HepG2 (cell line): ENCODE results near the gene UBAC1. TPM values are rescaled to one million over a fixed set of nuclear protein-coding genes. Genes with fewer than 3 reads are reported as not detected.

Source experiments
- ATAC-seq: fragments of 200-7000 bp; cut with Tn5 transposase; 3 replicates; pipeline ENCODE4 v1.9.1; 2020; ENCODE audit warnings: mild to moderate bottlenecking, moderate library complexity
- BruUV-seq: library from RNA; stranded (reverse); fragments of 400-500 nt; replicated peaks from 2 replicates; lab custom pipeline; 2021; lab: Mats Ljungman, UMichigan
- CTCF ChIA-PET: fragments of 300-600 bp; formaldehyde crosslinking; extraction: SDS; loops from one replicate; lab custom pipeline; 2021; ENCODE audit warnings: low total read pairs, inconsistent platforms, low intra/inter-chr PET ratio; lab: Yijun Ruan, JAX
- POLR2A ChIA-PET: fragments of 350-600 bp; sonication (Branson Sonifier 250); formaldehyde crosslinking; loops from one replicate; lab custom pipeline; 2020; ENCODE audit warnings: antibody characterized with exemption, inconsistent platforms; lab: Yijun Ruan, JAX
- DNase-seq: peaks from one replicate; pipeline ENCODE4 v3.0.0-alpha.2; 2015; ENCODE audit warnings: low spot score
- FAIRE-seq: peaks from 3 replicates; lab custom pipeline; 2011; peaks lifted over from hg19 to GRCh38; lab: Jason Lieb, UNC
- H2AFZ ChIP-seq: one replicate; pipeline ENCODE4 v1.6.1; 2011; ENCODE audit warnings: low read length, inconsistent platforms
- H3K27ac ChIP-seq: fragments of 300-600 bp; 3 replicates; pipeline ENCODE4 v1.8.0; 2011; ENCODE audit warnings: mixed run types, mild to moderate bottlenecking, mixed read lengths, low read length, inconsistent platforms; ENCODE audit not compliant: insufficient read depth; ENCODE audit errors: extremely low read length
- H3K27me3 ChIP-seq, 2 experiments: fragments of 200-600 bp in 1 of 2; 2 replicates in 1 of 2; 3 replicates in 1 of 2; pipeline versions ENCODE4 v1.6.0 to v1.8.0; 2011; ENCODE audit warnings: low read length in 2 of 2, mild to moderate bottlenecking in 2 of 2, moderate library complexity in 2 of 2, inconsistent platforms in 1 of 2; ENCODE audit not compliant: insufficient read depth in 2 of 2, control insufficient read depth in 1 of 2
- H3K36me3 ChIP-seq, 2 experiments: fragments of 200-600 bp in 1 of 2; replicated peaks in 1 of 2; 2 replicates in 1 of 2; 3 replicates in 1 of 2; pipeline versions ENCODE4 v1.5.1 to v1.8.0; 2011; ENCODE audit warnings: low read length in 2 of 2, inconsistent platforms in 1 of 2; ENCODE audit not compliant: insufficient read depth in 2 of 2, control insufficient read depth in 1 of 2
- H3K4me1 ChIP-seq: 2 replicates; pipeline ENCODE4 v1.5.1; 2012; ENCODE audit warnings: low read length, inconsistent platforms; ENCODE audit not compliant: insufficient read depth
- H3K4me2 ChIP-seq: 2 replicates; pipeline ENCODE4 v1.6.0; 2011; ENCODE audit warnings: low read depth, low read length, inconsistent platforms
- H3K4me3 ChIP-seq, 3 experiments: fragments of 200-600 bp in 1 of 3; sonication (generic), shearing (Covaris generic) in 1 of 3; replicated peaks in 1 of 3; 2 replicates each; pipeline ENCODE4 v1.5.1; 2011 to 2016; ENCODE audit warnings: low read length in 3 of 3, inconsistent platforms in 2 of 3, low read depth in 2 of 3, mild to moderate bottlenecking in 2 of 3, control low read depth in 1 of 3, mixed read lengths in 1 of 3; ENCODE audit not compliant: insufficient read depth in 1 of 3
- H3K79me2 ChIP-seq: one replicate; pipeline ENCODE4 v1.6.1; 2011; ENCODE audit warnings: low read length, inconsistent platforms; ENCODE audit not compliant: insufficient read depth
- H3K9ac ChIP-seq: 2 replicates; pipeline ENCODE4 v1.6.0; 2011; ENCODE audit warnings: mild to moderate bottlenecking, low read depth, low read length, inconsistent platforms; ENCODE audit not compliant: insufficient read depth
- H3K9me3 ChIP-seq: 2 replicates; pipeline ENCODE4 v1.5.1; 2012; ENCODE audit warnings: mild to moderate bottlenecking, low read length
- H4K20me1 ChIP-seq: 2 replicates; pipeline ENCODE4 v1.6.0; 2011; ENCODE audit warnings: inconsistent platforms, mild to moderate bottlenecking, low read length, moderate library complexity; ENCODE audit not compliant: insufficient read depth
- ARNT2 ChIP-seq: sonication (generic); formaldehyde crosslinking; IDR thresholded peaks from 2 replicates; pipeline ENCODE4 v1.8.0; 2022; ENCODE audit warnings: mild to moderate bottlenecking, low read depth, missing genetic modification reagents, moderate library complexity
- BRCA1 ChIP-seq: sonication (generic); formaldehyde crosslinking; IDR thresholded peaks from 2 replicates; pipeline ENCODE4 v1.4.0; 2020; ENCODE audit warnings: missing genetic modification reagents
- CBX5 ChIP-seq: sonication (generic); formaldehyde crosslinking; IDR thresholded peaks from 2 replicates; pipeline ENCODE4 v1.4.0; 2020; ENCODE audit warnings: missing genetic modification reagents, borderline replicate concordance
- DPF2 ChIP-seq: sonication (generic); formaldehyde crosslinking; IDR thresholded peaks from 2 replicates; pipeline ENCODE4 v1.4.0; 2020; ENCODE audit warnings: mild to moderate bottlenecking, low read depth, missing genetic modification reagents, borderline replicate concordance
- FOXA3 ChIP-seq: IDR thresholded peaks from 2 replicates; pipeline ENCODE4 v1.6.1; 2016; ENCODE audit warnings: missing genetic modification reagents, missing compliant biosample characterization
- SIX4 ChIP-seq: sonication (generic); formaldehyde crosslinking; IDR thresholded peaks from 2 replicates; pipeline ENCODE4 v1.4.0; 2020; ENCODE audit warnings: missing genetic modification reagents
- SP2 ChIP-seq: sonication (generic); formaldehyde crosslinking; IDR thresholded peaks from 2 replicates; pipeline ENCODE4 v1.5.1; 2020; ENCODE audit warnings: mild to moderate bottlenecking, missing genetic modification reagents
- ZC3H13 ChIP-seq: sonication (generic); formaldehyde crosslinking; IDR thresholded peaks from 2 replicates; pipeline ENCODE4 v1.8.1; 2023; ENCODE audit warnings: mild to moderate bottlenecking, missing genetic modification reagents, moderate library complexity
- ZFP62 ChIP-seq: sonication (generic); formaldehyde crosslinking; IDR thresholded peaks from 2 replicates; pipeline ENCODE4 v1.4.0; 2020; ENCODE audit warnings: missing genetic modification reagents
- ZKSCAN5 ChIP-seq: sonication (generic); formaldehyde crosslinking; IDR thresholded peaks from 2 replicates; pipeline ENCODE4 v1.5.1; 2020; ENCODE audit warnings: mild to moderate bottlenecking, missing genetic modification reagents
- ZNF720 ChIP-seq: sonication (generic); formaldehyde crosslinking; IDR thresholded peaks from 2 replicates; pipeline ENCODE4 v1.4.0; 2020; ENCODE audit warnings: missing genetic modification reagents
- WGBS: methylation state at CpG from one replicate; pipeline ENCODE4 v1.1.6; 2017; ENCODE audit warnings: low lambda C conversion rate; 5-methylcytosine and 5-hydroxymethylcytosine counted together
- in situ Hi-C: cut with HindIII; loops from 2 replicates; pipeline ENCODE4 v1.10.0; 2017; ENCODE audit warnings: low pct_unique_long_range_greater_than_20kb; ENCODE audit not compliant: extremely low pct_ligation_motif_present
- intact Hi-C: fragments of 100-400 bp; cut with micrococcal nuclease; formaldehyde crosslinking; loops from one replicate; pipeline ENCODE4 v1.10.0; 2022; ENCODE audit not compliant: unreplicated experiment
- polyA plus RNA-seq, 8 experiments: library from polyadenylated mRNA; depleted of rRNA in 3 of 8; stranded (reverse) in 7 of 8; unstranded in 1 of 8; fragments of >200 nt; fragmentation: Illumina TruSeq in 4 of 8; extraction: Trizol in 4 of 8; gene quantifications; 2 replicates each; pipeline versions ENCODE4 v1.2.1 to v1.2.3, GENCODE V29; 2011 to 2016; ENCODE audit warnings: low read depth in 4 of 8, missing spikeins in 1 of 8, mixed read lengths in 1 of 8; ENCODE audit not compliant: insufficient read depth in 1 of 8
- total RNA-seq, 5 experiments: library from RNA; depleted of rRNA; stranded (reverse); fragments of >200 nt; fragmentation: Illumina TruSeq; extraction: Trizol; gene quantifications; 2 replicates each; pipeline ENCODE4 v1.2.3, GENCODE V29; 2016; ENCODE audit warnings: low read depth in 1 of 5
- TF ChIP-seq, protein P1 (sequence below): IDR thresholded peaks from 2 replicates; pipeline ENCODE4 v1.6.1; 2018; ENCODE audit warnings: missing genetic modification reagents, mild to moderate bottlenecking, missing compliant biosample characterization
- TF ChIP-seq, protein P2 (sequence below): IDR thresholded peaks from 2 replicates; pipeline ENCODE4 v1.6.1; 2016

Gene UBAC1
- total and polyA plus RNA-seq, 2 of the 13 experiments (the other 11 are each of a cell fraction or from before 2014, with no cell fraction given), result 32.2 to 34.1 TPM

DNA sequence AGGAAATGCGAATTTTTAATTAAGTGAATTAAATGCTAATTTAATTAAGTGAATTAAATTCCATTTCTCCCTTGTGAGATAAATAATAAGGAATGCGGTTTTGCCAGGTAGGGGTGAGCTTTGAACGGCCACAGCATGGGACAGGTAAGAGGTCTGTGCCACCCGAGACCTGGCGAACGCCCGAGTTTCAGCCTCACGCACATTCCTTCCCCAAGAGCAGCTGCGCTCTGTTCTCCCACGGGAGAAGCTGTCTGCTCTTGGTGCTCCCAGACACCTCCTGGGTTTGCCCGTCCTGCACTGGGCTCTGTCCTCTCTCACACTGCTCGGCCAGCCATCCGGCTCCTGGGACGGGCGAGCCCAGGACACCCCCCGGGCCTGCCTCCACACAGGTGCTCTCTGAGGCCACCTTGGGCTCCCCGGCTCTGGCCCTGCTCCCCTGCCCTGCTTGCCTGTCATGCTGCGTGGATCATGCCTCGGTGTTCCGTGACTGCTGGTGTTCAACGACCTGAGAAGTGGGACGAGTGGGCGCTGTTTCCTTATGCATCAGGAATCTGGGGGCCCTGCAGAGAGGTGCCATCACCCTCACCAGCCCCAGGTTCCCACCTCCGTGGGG, 40.1 kb downstream of the UBAC1 start:
- Histone ChIP-seq H2AFZ (no peak overlapping the region), H3K4me1 (no peaks in the 10 kb centered on the region), H3K9me3 (peaks cover 17% of the 10 kb centered on the region), H3K36me3 (no peaks in the 10 kb centered on the region; a peak in 2 of 5 replicates), H3K79me2 (no peaks in the 10 kb centered on the region), H3K9ac (no peak overlapping the region), H3K27ac (no peak overlapping the region), H3K27me3 (no peaks in the 10 kb centered on the region), H4K20me1 (no peaks in the 10 kb centered on the region), H3K4me2 (no peak overlapping the region), H3K4me3 (no peak overlapping the region)
- BruUV-seq, result no TSS peak
- POLR2A ChIA-PET, result no interaction called here
- FAIRE-seq (no peak), DNase-seq (no peak), ATAC-seq (peak; percentile 21; the same call in 2 of the 3 replicates)
- TF ChIP-seq DPF2 (CRISPR knock-in tag) (no peak), FOXA3 (CRISPR knock-in tag) (no peak), SIX4 (no peak), ZKSCAN5 (no peak), SP2 (CRISPR knock-in tag) (no peak), ARNT2 (CRISPR knock-in tag) (no peak), BRCA1 (CRISPR knock-in tag) (no peak), ZC3H13 (CRISPR knock-in tag) (no peak), ZNF720 (no peak), CBX5 (CRISPR knock-in tag) (no peak), ZFP62 (CRISPR knock-in tag) (no peak)
- TF ChIP-seq, protein P1, sequence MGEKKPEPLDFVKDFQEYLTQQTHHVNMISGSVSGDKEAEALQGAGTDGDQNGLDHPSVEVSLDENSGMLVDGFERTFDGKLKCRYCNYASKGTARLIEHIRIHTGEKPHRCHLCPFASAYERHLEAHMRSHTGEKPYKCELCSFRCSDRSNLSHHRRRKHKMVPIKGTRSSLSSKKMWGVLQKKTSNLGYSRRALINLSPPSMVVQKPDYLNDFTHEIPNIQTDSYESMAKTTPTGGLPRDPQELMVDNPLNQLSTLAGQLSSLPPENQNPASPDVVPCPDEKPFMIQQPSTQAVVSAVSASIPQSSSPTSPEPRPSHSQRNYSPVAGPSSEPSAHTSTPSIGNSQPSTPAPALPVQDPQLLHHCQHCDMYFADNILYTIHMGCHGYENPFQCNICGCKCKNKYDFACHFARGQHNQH (CRISPR knock-in tag), result no peak
- TF ChIP-seq, protein P2, sequence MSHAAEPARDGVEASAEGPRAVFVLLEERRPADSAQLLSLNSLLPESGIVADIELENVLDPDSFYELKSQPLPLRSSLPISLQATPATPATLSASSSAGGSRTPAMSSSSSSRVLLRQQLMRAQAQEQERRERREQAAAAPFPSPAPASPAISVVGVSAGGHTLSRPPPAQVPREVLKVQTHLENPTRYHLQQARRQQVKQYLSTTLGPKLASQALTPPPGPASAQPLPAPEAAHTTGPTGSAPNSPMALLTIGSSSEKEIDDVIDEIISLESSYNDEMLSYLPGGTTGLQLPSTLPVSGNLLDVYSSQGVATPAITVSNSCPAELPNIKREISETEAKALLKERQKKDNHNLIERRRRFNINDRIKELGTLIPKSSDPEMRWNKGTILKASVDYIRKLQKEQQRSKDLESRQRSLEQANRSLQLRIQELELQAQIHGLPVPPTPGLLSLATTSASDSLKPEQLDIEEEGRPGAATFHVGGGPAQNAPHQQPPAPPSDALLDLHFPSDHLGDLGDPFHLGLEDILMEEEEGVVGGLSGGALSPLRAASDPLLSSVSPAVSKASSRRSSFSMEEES (CRISPR knock-in tag), result no peak
- in situ Hi-C loops (no loop called here), intact Hi-C loops (no loop called here)
- 93% methylated on average over 22 of the region's 24 CpGs for WGBS
- CTCF ChIA-PET, result no interaction called here
